ENCODE data around the gene METTL25B.

The METTL25B gene

GRCh38 chr1:156773607-156774006, 45.3 kb downstream of the METTL25B start:
- DNase-seq, result no peak

- DNase-seq, result no peak
These were observed 47.5 kb downstream of the METTL25B start for GRCh38 chr1:156775799-156776198.

- no peak for DNase-seq
These were observed 48.7 kb downstream of the METTL25B start for GRCh38 chr1:156776942-156777341.

GRCh38 chr1:156777573-156777972, 49.3 kb downstream of the METTL25B start:
- DNase-seq, result no peak

GRCh38 chr1:156781585-156782186, 53.4 kb downstream of the METTL25B start:
- DNase-seq, result no peak

GRCh38 chr1:156785458-156785857, 57.2 kb downstream of the METTL25B start:
- DNase-seq, result no peak

All from activated gamma-delta T cell (primary cell).